Measurements from ENCODE around the gene DCDC1. TPM values are rescaled to one million over a fixed set of nuclear protein-coding genes. Genes with fewer than 3 reads are reported as not detected.

The DCDC1 gene
- total RNA-seq, 1 experiment from 2014 or later = 0.22 TPM

DNA sequence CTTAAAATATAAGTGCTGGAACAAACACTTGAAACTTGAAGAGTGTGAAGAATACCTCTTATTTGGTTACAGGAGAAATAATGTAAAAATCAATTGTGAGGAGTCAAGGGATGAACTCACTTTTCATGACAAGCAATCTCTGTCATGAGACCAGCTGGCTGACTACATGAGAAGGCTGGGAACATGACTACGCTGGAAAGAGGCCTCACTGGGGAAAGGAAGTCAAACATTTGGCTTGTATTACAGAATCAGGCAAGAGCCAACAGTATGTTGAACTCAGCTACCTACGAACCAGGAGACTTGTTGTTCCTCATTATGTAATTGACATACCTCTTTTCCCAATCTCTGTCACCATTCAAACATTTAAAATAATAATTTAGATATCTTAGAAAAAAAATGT is 14.4 kb downstream of the DCDC1 start:
- Mint-ChIP-seq H3K4me3 (no peak overlapping the region), H3K36me3 (no peaks in the 10 kb centered on the region), H3K9me3 (no peaks in the 10 kb centered on the region), H3K27ac (no peak overlapping the region), H3K27me3 (ENCODE audit: low read depth) (no peaks in the 10 kb centered on the region; the same call in 1 of the 2 replicates), H3K4me1 (peaks cover 8% of the 10 kb centered on the region)
- DNase-seq (ENCODE audit: low spot score) (no peak), ATAC-seq (no peak)
- TF ChIP-seq ZNF396 (CRISPR knock-in tag; IDR thresholded peaks at IDR 0.05; ENCODE audit: borderline replicate concordance) (no peak), NFATC4 (CRISPR knock-in tag; IDR thresholded peaks at IDR 0.05) (no peak), ZNF138 (CRISPR knock-in tag; conservative IDR thresholded peaks at IDR 0.05) (no peak), GRHL2 (CRISPR knock-in tag; IDR thresholded peaks at IDR 0.05; ENCODE audit: insufficient replicate concordance, severe bottlenecking) (no peak), ZNF121 (CRISPR knock-in tag; IDR thresholded peaks at IDR 0.05) (no peak), TEAD4 (CRISPR knock-in tag; IDR thresholded peaks at IDR 0.05) (no peak), NR2C2 (CRISPR knock-in tag; IDR thresholded peaks at IDR 0.05) (no peak), SMAD3 (CRISPR knock-in tag; IDR thresholded peaks at IDR 0.05; ENCODE audit: borderline replicate concordance) (no peak), ZNF317 (CRISPR knock-in tag; IDR thresholded peaks at IDR 0.05; ENCODE audit: borderline replicate concordance, low read depth) (no peak), ZNF671 (CRISPR knock-in tag; IDR thresholded peaks at IDR 0.05) (no peak), HMGA2 (CRISPR knock-in tag; IDR thresholded peaks at IDR 0.05) (no peak), ETV6 (CRISPR knock-in tag; IDR thresholded peaks at IDR 0.05) (no peak), KAT7 (CRISPR knock-in tag; IDR thresholded peaks at IDR 0.05; ENCODE audit: borderline replicate concordance) (no peak), JAZF1 (CRISPR knock-in tag; IDR thresholded peaks at IDR 0.05) (no peak)
- TF ChIP-seq, protein P1, sequence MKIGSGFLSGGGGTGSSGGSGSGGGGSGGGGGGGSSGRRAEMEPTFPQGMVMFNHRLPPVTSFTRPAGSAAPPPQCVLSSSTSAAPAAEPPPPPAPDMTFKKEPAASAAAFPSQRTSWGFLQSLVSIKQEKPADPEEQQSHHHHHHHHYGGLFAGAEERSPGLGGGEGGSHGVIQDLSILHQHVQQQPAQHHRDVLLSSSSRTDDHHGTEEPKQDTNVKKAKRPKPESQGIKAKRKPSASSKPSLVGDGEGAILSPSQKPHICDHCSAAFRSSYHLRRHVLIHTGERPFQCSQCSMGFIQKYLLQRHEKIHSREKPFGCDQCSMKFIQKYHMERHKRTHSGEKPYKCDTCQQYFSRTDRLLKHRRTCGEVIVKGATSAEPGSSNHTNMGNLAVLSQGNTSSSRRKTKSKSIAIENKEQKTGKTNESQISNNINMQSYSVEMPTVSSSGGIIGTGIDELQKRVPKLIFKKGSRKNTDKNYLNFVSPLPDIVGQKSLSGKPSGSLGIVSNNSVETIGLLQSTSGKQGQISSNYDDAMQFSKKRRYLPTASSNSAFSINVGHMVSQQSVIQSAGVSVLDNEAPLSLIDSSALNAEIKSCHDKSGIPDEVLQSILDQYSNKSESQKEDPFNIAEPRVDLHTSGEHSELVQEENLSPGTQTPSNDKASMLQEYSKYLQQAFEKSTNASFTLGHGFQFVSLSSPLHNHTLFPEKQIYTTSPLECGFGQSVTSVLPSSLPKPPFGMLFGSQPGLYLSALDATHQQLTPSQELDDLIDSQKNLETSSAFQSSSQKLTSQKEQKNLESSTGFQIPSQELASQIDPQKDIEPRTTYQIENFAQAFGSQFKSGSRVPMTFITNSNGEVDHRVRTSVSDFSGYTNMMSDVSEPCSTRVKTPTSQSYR (CRISPR knock-in tag; IDR thresholded peaks at IDR 0.05) = no peak
- TF ChIP-seq, protein P2, sequence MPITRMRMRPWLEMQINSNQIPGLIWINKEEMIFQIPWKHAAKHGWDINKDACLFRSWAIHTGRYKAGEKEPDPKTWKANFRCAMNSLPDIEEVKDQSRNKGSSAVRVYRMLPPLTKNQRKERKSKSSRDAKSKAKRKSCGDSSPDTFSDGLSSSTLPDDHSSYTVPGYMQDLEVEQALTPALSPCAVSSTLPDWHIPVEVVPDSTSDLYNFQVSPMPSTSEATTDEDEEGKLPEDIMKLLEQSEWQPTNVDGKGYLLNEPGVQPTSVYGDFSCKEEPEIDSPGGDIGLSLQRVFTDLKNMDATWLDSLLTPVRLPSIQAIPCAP (CRISPR knock-in tag; IDR thresholded peaks at IDR 0.05) = no peak
- TF ChIP-seq, protein P3, sequence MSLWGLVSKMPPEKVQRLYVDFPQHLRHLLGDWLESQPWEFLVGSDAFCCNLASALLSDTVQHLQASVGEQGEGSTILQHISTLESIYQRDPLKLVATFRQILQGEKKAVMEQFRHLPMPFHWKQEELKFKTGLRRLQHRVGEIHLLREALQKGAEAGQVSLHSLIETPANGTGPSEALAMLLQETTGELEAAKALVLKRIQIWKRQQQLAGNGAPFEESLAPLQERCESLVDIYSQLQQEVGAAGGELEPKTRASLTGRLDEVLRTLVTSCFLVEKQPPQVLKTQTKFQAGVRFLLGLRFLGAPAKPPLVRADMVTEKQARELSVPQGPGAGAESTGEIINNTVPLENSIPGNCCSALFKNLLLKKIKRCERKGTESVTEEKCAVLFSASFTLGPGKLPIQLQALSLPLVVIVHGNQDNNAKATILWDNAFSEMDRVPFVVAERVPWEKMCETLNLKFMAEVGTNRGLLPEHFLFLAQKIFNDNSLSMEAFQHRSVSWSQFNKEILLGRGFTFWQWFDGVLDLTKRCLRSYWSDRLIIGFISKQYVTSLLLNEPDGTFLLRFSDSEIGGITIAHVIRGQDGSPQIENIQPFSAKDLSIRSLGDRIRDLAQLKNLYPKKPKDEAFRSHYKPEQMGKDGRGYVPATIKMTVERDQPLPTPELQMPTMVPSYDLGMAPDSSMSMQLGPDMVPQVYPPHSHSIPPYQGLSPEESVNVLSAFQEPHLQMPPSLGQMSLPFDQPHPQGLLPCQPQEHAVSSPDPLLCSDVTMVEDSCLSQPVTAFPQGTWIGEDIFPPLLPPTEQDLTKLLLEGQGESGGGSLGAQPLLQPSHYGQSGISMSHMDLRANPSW (CRISPR knock-in tag; conservative IDR thresholded peaks at IDR 0.05; ENCODE audit: low read depth) = no peak
- TF ChIP-seq, protein P4, sequence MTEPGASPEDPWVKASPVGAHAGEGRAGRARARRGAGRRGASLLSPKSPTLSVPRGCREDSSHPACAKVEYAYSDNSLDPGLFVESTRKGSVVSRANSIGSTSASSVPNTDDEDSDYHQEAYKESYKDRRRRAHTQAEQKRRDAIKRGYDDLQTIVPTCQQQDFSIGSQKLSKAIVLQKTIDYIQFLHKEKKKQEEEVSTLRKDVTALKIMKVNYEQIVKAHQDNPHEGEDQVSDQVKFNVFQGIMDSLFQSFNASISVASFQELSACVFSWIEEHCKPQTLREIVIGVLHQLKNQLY (CRISPR knock-in tag; IDR thresholded peaks at IDR 0.05) = no peak
- TF ChIP-seq, protein P5, sequence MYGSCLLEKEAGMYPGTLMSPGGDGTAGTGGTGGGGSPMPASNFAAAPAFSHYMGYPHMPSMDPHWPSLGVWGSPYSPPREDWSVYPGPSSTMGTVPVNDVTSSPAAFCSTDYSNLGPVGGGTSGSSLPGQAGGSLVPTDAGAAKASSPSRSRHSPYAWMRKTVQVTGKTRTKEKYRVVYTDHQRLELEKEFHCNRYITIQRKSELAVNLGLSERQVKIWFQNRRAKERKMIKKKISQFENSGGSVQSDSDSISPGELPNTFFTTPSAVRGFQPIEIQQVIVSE (CRISPR knock-in tag; IDR thresholded peaks at IDR 0.05; ENCODE audit: borderline replicate concordance) = no peak
- ChIA-PET CTCF (interaction anchor here (1.2 to 2.2 kb wide), 2 partner anchors 14 to 248 kb away, joined by 3 to 6 read pairs; no protein-coding TSS in a partner anchor), POLR2A (no interaction called here)

DNA sequence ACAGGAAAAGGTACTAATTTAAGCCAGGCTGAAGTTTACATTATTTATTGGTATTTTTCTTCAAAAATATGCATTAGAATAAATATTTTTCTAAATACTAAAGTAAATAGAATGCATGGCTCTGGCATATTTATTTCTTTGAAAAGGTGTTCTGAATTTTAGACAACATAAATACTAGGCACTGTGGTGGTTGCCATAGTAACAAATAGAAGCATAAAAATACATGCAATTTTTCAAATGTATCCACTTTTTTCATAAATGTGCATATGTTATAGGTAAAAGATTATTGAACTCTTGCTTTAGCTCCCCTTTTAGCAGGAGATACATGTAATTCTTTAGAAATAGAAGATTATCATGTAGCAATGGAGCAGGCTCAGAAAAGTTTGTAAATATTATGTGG is 18.4 kb downstream of the DCDC1 start:
- CTCF ChIA-PET = interaction anchor here (0.7 kb wide), 1 partner anchor 150 kb away, joined by 3 read pairs; no protein-coding TSS in a partner anchor
- TF ChIP-seq GRHL2 (CRISPR knock-in tag; IDR thresholded peaks at IDR 0.05; ENCODE audit: insufficient replicate concordance, severe bottlenecking) (no peak), ZNF263 (CRISPR knock-in tag; IDR thresholded peaks at IDR 0.05; ENCODE audit: low read depth) (no peak), CBFB (CRISPR knock-in tag; IDR thresholded peaks at IDR 0.05; ENCODE audit: low read depth) (no peak), NR2C2 (CRISPR knock-in tag; IDR thresholded peaks at IDR 0.05) (no peak), NR3C1 (CRISPR knock-in tag; conservative IDR thresholded peaks at IDR 0.05; ENCODE audit: low read depth) (no peak), SMAD4 (CRISPR knock-in tag; IDR thresholded peaks at IDR 0.05) (no peak), IRF2 (CRISPR knock-in tag; IDR thresholded peaks at IDR 0.05; ENCODE audit: borderline replicate concordance, low read depth) (no peak), FOXJ3 (CRISPR knock-in tag; IDR thresholded peaks at IDR 0.05; ENCODE audit: borderline replicate concordance) (no peak), RORB (CRISPR knock-in tag; IDR thresholded peaks at IDR 0.05) (no peak), HMGA2 (CRISPR knock-in tag; IDR thresholded peaks at IDR 0.05) (no peak)
- TF ChIP-seq, protein P6, sequence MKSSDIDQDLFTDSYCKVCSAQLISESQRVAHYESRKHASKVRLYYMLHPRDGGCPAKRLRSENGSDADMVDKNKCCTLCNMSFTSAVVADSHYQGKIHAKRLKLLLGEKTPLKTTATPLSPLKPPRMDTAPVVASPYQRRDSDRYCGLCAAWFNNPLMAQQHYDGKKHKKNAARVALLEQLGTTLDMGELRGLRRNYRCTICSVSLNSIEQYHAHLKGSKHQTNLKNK (CRISPR knock-in tag; IDR thresholded peaks at IDR 0.05) = no peak
- TF ChIP-seq, protein P4 (CRISPR knock-in tag; IDR thresholded peaks at IDR 0.05) = no peak
- TF ChIP-seq, protein P2 (CRISPR knock-in tag; IDR thresholded peaks at IDR 0.05) = no peak

More for the DNA sequence above, 18.4 kb downstream of the DCDC1 start:
- Mint-ChIP-seq H3K27me3 (ENCODE audit: low read depth) (no peaks in the 10 kb centered on the region; the same call in 1 of the 2 replicates), H3K4me3 (no peak overlapping the region), H3K27ac (no peak overlapping the region), H3K36me3 (no peaks in the 10 kb centered on the region), H3K4me1 (peaks cover 8% of the 10 kb centered on the region), H3K9me3 (no peaks in the 10 kb centered on the region)
- POLR2A ChIA-PET = no interaction called here
- ATAC-seq (no peak), DNase-seq (ENCODE audit: low spot score) (no peak)

All from WTC11 (cell line).